Measurements from ENCODE around the gene SMIM45.
"Not testable (repeated sequence)": the region's sequence is repeated elsewhere in the genome, so short reads cannot be mapped to it uniquely, and the experiment has no call there.

Gene SMIM45

GRCh38 chr22:41934284-41935014, 17.5 kb upstream of the SMIM45 start:
- DNase-seq (ENCODE audit: low read depth) = no peak

GRCh38 chr22:41935015-41935351, 17.0 kb upstream of the SMIM45 start:
- no peak for DNase-seq (ENCODE audit: low read depth)

GRCh38 chr22:41935509-41935908, 16.4 kb upstream of the SMIM45 start:
- DNase-seq (ENCODE audit: low read depth) = no peak

- no peak for DNase-seq (ENCODE audit: low read depth)
Observed at GRCh38 chr22:41936894-41937169, 15.1 kb upstream of the SMIM45 start.

GRCh38 chr22:41939981-41940831, 11.7 kb upstream of the SMIM45 start:
- no peak for DNase-seq (ENCODE audit: low read depth)

- peak; percentile 91 for DNase-seq (ENCODE audit: low read depth)
Observed at GRCh38 chr22:41940832-41941765, 10.9 kb upstream of the SMIM45 start.

- no peak for DNase-seq (ENCODE audit: low read depth)
Observed at GRCh38 chr22:41943661-41944209, 8.2 kb upstream of the SMIM45 start.

- DNase-seq (ENCODE audit: low read depth) = peak; percentile 94
Observed at GRCh38 chr22:41946629-41947423, 5.1 kb upstream of the SMIM45 start, which contains the start of gene CENPM. TSS of gene CENPM (minus strand) at chr22:41947152. CDS start at chr22:41947076, 76 bp downstream.

GRCh38 chr22:41947424-41948080, 4.4 kb upstream of the SMIM45 start:
- DNase-seq (ENCODE audit: low read depth) = no peak

GRCh38 chr22:41948142-41948541, 3.8 kb upstream of the SMIM45 start:
- no peak for DNase-seq (ENCODE audit: low read depth)

- DNase-seq (ENCODE audit: low read depth) = not testable (repeated sequence)
Observed at GRCh38 chr22:41948928-41949296, 3.0 kb upstream of the SMIM45 start.

GRCh38 chr22:41949297-41949965, 2.5 kb upstream of the SMIM45 start:
- DNase-seq (ENCODE audit: low read depth) = no peak

GRCh38 chr22:41952713-41953112, 763 bp downstream of the SMIM45 start:
- no peak for DNase-seq (ENCODE audit: low read depth)

- DNase-seq (ENCODE audit: low read depth) = no peak
Observed at GRCh38 chr22:41957941-41958556, 6.1 kb downstream of the SMIM45 start.

GRCh38 chr22:41963453-41964111, 11.6 kb downstream of the SMIM45 start:
- DNase-seq (ENCODE audit: low read depth) = no peak

- no peak for DNase-seq (ENCODE audit: low read depth)
Observed at GRCh38 chr22:41964112-41964491, 12.2 kb downstream of the SMIM45 start.

- no peak for DNase-seq (ENCODE audit: low read depth)
Observed at GRCh38 chr22:41966225-41966606, 14.3 kb downstream of the SMIM45 start.

- DNase-seq (ENCODE audit: low read depth) = peak; percentile 90
Observed at GRCh38 chr22:41966607-41967240, 14.8 kb downstream of the SMIM45 start.

Measured in LHCN-M2 (cell line).